Fibroblast of skin of scalp (primary cell): Measurements from ENCODE around the gene PTDSS2. TPM values are rescaled to one million over a fixed set of nuclear protein-coding genes. Genes with fewer than 3 reads are reported as not detected.
"Not testable (repeated sequence)": the region's sequence is repeated elsewhere in the genome, so short reads cannot be mapped to it uniquely, and the experiment has no call there.

ENCODE experiments used
- DNase-seq: peaks from one replicate; pipeline ENCODE4 v3.0.0-alpha.2; 2013
- polyA plus RNA-seq, 2 experiments: library from polyadenylated mRNA; unstranded; fragments of 120-200 nt; gene quantifications; one replicate each; pipeline ENCODE4 v1.2.1, GENCODE V29; 2013; ENCODE audit not compliant: insufficient read length in 2 of 2

PTDSS2 gene
- 24.0 TPM for polyA plus RNA-seq (2013, experiment 1 of 2; ENCODE audit: insufficient read length)
- 23.9 TPM for polyA plus RNA-seq (2013, experiment 2 of 2; ENCODE audit: insufficient read length)

DNA sequence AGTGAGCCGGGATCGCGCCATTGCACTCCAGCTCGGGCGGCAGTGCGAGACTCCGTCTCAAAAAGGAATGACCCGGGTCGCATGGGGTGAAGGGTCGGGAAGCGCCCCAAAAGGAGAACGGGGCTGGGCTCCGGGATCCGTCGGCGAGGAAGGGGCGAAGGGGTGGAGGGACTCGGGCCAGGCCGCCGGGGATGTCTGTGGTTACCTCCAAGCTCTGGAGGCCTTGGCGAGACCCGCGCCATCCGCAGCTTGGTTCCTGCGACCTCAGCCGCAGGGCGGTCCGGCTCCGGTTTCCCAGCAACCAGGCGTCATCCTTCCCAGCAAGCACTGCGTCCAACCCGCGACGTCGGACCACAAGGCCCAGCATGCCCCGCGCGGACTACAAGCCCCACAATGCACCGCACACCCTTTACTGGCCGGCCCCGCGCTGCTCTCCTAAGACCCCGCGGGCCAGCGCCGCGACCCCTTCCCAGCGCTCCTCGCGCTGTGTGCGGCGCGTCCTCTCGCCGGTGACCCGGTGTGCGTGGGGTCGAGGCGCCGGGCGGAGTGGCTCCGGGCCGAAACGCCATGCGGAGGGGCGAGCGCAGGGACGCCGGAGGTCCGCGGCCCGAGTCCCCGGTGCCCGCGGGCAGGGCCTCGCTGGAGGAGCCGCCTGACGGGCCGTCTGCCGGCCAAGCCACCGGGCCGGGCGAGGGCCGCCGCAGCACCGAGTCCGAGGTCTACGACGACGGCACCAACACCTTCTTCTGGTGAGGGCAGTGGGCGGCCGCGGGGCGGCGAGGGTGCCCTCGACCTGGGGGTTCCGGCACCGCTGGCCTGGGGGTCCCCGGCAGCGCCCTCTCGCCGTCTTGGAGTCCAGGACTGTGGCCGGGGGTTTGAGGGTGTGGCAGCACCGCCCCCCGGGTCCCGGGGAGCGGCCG, at the start of gene PTDSS2:
TSS of gene PTDSS2 (plus strand) at position 391 of the 920 bp plus-strand sequence. CDS start at position 568, 177 bp downstream.
- DNase-seq, result peak; percentile 95

DNA sequence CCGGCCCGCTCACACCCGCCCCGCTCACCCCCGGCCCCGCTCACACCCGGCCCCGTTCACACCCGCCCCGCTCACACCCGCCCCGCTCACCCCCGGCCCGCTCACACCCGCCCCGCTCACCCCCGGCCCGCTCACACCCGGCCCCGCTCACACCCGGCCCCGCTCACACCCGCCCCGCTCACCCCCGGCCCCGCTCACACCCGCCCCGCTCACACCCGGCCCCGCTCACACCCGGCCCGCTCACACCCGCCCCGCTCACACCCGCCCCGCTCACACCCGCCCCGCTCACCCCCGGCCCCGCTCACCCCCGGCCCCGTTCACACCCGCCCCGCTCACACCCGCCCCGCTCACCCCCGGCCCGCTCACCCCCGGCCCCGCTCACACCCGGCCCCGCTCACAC, 48.9 kb upstream of the PTDSS2 start:
- not testable (repeated sequence) for DNase-seq

DNA sequence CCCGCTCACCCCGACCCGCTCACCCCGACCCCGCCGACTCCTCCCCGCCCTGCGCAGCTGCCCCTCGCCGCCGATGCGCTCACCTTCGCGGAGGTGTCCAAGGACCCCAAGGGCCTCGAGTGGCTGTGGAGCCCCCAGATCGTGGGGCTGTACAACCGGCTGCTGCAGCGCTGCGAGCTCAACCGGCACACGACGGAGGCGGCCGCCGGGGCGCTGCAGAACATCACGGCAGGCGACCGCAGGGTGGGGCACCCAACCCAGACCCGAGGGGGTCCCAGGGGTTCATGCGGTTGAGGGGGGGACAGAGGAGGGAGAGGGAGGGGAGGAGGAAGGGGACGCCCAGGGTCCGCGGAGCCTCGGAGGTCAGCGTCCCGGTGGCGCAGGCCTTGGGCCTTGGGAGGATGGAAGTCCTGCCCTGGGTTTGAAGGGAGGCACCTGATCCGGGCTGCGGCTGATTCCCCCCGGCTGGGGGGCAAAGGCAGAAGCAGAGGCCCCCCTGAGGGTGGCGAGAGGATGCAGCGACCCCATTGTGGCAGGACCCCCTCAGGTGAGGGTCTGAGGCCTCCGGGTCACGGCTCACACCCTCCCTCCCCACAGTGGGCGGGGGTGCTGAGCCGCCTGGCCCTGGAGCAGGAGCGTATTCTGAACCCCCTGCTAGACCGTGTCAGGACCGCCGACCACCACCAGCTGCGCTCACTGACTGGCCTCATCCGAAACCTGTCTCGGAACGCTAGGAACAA, 46.9 kb upstream of the PTDSS2 start:
- DNase-seq, result no peak

DNA sequence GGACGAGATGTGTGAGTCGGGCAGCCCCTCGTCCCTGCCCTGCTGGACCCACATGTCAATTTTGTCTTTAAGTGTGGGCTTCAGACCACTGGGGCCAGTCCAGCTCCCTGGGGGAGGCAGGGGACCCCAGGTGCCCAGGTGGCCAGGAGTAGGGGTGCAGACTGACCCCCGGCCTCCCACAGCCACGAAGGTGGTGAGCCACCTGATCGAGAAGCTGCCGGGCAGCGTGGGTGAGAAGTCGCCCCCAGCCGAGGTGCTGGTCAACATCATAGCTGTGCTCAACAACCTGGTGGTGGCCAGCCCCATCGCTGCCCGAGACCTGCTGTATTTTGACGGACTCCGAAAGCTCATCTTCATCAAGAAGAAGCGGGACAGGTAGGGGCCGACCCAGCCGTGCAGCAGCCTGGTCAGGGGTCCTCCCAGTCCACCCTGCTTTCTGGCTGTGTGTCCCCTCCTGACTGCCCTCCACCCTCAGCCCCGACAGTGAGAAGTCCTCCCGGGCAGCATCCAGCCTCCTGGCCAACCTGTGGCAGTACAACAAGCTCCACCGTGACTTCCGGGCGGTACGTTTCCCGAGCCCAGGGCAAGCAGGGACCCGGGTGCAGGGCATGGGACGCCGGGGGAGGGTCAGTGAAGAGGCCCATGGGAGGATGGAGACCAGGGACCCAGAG, 46.2 kb upstream of the PTDSS2 start:
- DNase-seq, result no peak

DNA sequence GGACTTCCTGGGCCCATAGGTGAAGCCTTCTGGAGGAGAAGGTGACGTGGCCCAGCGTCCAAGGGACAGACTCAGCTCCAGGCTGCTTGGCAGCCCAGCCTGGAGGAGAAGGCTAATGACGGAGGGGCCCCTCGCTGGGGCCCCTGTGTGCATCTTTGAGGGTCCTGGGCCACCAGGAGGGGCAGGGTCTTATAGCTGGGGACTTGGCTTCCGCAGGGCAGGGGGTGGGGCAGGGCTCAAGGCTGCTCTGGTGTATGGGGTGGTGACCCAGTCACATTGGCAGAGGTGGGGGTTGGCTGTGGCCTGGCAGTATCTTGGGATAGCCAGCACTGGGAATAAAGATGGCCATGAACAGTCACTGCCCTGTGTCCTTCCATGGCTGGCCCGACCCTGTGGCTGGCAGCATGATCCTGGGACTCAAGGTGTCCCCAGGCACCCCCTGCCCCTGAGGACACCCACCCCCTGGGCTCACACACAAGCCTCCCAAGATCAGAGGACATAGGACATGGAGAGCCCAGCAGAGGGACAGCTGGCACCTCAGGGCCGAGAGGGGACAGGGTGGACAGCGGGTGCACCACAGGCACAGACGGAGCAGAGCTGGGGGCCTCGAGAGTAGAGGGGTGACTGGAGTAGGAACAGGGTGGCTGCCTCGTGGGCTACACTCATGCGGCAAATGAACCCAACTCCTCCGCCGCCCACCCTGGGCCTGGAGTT, 45.4 kb upstream of the PTDSS2 start:
- no peak for DNase-seq

DNA sequence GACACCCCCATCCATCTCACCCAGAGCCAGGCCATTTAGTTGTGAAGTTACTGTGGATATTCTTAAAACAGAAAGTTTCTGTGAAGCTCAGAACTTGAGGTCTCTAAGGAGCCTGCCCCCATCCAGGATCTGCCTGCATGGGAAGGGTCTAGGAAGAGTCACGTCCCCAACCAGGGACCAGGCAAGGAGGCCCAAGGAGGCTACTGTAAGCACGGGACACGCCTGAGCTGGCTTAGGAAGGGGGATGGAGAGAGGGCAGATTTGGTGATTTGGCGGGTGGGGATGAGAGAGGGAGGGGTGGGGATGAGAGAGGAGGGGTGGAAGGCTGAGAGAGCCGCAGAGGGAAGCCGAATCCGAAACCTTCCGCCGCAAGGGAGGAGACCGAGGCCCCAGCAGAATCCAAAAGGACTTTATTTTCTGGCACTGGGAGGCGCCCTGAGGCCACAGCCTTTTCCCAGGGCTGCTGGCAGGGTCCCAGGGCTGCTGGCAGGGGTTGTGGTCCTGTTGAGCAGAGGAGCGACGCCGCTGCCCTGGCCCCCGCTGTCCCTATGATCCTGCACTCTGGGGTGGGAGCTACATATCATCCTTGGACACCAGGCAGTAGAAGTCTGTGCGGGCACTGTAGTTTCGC, 44.6 kb upstream of the PTDSS2 start:
- peak; percentile 32 for DNase-seq

DNA sequence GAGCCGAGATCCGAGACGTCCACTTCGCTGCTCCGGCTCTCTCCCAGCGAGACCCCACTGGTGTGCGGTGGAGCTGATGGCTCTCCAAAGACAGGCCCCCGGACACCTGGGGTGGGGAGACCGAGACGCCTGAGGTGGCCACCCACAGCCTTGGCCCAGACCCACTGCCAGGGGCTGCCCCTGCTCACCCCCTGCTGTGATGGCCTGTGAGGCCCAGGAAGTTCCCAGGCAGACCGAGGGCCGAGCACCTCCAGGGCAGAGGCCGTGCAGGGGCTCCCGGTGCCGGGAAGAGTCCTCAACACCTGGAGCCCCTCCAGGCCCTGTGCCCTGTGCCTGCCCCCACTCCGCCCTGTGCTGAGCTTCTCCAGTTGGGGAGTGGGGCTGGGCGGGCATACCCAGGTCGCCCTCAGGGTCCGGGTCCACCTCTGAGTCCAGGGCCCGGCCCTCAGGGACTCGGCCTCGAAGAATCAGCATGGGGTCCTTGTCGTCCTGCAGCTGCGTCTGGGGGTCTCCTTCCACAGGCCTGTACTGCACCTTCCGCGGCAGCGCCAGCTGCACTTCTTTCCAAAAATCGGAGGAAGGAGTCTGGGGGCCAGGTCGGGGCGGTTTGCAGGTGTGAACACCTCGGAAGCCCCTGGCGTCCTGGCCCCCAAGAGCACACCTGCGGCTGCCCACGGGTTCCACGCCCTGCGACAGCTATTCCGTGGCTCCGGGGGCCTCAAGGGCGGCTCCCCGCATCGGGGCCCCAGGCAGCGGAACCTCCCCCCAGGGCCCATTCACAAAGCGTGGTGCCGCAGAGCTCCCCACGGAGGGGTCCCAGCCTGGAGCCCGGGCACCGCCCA, 43.9 kb upstream of the PTDSS2 start:
- DNase-seq, result no peak

DNA sequence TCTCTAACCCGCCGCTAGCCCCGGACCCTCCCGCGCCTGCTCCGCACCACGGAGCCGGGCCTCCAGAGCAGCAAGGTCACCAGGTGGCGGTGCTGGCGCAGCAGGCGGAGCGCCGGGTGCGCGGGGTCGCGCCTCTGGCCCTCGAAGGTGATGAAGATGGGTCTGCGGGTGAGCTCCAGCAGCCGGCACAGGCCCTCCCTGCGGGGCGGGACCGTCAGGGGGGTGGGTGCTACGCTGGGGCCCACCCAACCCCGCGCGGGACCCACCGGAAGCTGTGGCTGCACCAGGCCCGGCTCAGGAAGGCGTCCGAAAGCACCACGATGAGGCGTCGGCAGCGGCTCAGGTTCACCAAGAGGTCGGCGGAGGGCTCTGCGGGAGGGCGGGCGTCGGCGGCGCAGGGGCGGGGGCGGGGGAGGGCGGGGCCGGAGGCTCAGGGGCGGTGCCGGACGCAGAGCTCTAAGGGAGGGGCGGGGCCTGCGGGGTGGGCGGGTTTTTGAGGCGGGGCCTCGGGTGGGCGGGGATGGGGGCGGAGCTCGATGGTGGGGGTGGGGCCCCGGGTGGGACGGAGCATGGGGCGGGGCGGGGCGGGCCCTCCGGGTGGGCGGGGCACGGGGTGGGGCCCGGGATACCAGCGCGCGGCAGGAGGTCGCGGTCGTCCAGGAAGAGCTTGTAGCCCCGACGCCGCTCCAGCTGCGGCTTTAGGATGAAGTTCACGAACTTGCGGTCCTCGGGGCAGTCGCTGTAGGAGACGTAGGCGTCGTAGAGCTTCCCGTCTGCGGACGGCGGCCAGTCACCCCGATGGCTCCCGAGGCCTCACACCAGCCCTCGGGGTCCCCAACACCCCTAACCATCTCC, 43.1 kb upstream of the PTDSS2 start:
- DNase-seq, result peak; percentile 82

DNA sequence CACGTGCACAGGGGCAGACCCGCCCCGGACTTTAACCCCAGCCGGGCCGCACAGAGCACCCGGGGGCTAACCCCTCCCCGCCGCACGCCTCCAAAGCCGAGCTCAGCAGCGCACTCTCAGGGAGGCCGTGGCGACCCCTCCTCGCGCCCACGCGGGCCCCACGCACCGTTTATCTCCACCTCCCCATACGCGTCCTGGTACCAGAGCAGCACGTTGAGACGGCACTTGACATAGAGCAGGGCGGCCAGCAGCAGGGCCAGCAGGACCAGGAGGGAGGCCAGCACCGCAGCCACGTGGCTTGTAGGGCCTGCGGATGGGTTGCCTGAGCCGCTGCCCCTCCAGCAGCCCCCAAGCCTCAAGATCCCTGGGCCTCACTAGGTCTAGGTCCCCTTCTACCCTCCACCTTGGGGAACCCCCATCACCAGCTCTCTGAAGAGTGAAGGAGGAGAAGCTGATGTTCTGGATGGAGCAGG, 42.4 kb upstream of the PTDSS2 start:
- DNase-seq, result no peak

DNA sequence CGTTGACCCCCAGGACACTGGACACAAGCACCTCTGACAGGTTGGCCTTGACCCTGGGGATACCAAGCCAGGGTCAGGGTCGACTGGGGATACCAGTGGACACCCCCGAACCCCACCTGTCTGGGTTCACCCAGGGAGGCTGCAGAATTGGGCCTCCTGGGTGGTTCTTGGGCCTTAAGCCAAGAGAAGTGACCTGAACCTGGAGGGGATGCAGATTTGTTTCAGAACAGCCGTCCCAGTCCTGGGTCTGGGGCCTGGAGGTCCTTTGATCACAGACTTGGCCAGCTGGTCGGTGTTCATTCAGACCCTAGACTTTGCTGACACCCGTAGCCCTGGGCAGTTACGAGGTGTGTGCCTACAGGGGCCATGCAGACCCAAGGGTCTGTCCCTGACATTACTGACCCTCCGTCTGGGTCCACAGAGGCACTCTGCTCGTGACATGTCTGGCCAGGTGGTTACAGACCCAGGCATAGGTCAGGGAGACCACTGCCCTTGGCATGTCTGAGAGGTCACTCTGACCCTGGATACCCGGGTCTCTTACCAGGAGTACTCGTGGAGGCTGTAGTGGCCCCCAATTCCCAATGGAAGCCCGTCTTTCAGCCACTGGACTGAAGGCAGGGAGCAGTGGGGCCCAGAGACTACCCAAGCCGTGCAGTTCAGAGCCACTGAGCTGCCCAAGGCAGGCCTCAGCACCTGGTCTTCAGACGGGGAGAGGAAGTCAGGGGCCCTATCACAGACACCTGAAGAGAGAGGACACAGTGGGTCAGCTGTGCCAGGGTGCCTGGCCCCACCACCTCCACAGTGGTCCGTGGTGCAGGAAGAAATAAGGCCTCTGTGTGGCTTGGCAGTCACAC, 41.7 kb upstream of the PTDSS2 start:
- DNase-seq, result no peak

DNA sequence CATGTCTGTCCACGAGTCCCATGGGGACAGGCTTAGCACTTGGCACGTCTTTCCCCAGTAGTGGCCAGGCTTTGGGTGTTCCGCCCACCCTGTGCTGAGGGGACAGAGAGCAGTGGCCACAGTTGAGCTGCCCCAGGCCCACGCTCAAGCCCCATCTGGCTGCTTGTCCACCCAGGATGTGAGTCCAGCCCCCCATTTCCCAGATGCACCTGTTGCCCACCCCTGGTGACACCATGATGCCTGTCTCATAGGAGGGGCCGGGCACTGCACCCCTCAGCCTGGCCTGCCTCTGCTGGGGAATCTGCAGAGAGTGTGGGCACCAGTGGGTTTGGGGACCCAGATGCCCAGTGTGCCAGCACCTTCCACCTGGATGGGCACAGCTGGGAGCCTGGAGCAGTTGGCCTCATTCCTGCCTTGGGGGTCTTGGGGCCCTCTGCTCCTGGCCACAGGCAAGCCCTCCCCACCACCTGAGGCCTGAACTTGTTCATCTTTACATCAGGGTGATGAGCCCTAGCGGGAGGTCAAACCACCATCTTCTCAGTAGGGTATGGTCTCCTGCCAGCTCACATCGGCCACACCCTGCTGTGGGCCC, 41.0 kb upstream of the PTDSS2 start:
- DNase-seq, result no peak

DNA sequence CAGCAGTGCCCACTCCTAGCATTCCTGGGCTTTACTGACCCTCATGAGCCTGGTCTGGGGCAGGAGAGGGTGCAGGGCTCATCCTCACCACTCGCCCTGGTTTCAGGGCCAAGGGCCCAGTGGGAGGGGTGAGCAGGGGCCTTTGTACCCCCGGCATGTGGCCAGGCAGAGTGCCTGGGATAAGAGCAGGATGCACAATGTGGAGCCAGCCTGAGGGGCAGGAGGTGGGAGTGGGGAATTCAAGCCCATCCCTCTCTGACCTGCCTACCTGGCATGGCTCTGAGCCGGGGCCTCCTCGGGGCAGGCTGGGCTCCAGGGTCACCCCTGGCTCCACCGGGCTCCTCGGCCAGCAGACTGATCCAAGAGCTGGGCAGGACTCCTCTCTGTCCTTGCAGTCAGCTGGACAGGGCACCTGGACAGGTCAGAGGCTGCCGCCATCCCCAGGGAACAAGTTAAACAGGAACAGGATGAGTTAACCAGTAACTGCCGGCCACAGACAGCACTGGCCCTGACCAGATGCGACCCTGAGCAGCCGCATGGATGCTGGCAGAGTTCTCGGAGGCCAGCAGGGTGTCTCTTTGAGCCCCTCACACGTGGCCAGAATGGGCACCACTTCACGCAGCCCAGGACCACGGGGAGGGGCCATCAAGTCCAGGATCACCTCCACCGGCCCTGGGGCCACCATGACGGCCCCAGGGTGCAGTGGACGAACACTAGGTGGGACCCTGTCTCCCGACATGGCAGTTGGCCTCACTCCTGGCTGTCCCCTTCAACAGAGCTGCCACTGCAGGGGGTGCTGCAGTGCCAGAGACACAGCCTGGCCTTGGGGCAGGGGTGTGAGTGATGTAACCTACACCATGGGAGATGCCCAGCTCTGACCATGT, 40.2 kb upstream of the PTDSS2 start:
- DNase-seq, result no peak

DNA sequence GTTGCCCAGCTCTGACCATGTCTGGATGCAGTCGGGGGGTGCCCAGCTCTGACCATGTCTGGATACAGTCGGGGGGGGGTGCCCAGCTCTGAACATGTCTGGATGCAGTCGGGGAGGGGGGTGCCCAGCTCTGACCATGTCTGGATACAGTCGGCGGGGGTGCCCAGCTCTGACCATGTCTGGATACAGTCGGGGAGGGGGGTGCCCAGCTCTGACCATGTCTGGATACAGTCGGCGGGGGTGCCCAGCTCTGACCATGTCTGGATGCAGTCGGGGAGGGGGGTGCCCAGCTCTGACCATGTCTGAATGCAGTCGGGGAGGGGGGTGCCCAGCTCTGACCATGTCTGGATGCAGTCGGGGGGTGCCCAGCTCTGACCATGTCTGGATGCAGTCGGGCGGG, 39.4 kb upstream of the PTDSS2 start:
- not testable (repeated sequence) for DNase-seq

DNA sequence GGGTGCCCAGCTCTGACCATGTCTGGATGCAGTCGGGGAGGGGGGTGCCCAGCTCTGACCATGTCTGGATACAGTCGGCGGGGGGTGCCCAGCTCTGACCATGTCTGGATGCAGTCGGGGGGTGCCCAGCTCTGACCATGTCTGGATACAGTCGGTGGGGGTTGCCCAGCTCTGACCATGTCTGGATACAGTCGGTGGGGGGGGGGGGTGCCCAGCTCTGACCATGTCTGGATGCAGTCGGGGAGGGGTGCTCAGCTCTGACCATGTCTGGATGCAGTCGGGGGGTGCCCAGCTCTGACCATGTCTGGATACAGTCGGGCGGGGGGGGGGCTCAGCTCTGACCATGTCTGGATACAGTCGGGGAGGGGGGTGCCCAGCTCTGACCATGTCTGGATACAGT, 38.6 kb upstream of the PTDSS2 start:
- DNase-seq, result not testable (repeated sequence)

DNA sequence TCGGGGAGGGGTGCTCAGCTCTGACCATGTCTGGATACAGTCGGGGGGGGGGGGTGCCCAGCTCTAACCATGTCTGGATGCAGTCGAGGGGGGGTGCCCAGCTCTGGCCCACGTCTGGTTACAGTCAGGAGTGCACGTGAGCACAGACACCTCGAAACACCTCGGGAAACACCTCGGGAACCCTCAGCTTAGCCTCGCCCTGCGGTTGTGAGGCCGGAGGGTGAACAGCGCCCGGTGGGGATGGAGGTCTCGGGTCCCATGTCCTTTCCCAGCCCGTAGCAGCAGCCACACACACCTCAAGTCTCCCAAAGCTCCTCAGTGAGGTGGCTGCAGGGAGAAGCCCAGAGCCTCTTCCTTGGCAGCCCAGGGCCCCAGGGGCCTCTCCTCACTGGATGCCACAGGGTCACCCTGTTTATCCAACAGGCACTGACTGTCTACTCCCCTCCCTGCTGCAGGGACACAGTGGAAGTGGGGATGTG, 37.4 kb upstream of the PTDSS2 start:
- no peak for DNase-seq

DNA sequence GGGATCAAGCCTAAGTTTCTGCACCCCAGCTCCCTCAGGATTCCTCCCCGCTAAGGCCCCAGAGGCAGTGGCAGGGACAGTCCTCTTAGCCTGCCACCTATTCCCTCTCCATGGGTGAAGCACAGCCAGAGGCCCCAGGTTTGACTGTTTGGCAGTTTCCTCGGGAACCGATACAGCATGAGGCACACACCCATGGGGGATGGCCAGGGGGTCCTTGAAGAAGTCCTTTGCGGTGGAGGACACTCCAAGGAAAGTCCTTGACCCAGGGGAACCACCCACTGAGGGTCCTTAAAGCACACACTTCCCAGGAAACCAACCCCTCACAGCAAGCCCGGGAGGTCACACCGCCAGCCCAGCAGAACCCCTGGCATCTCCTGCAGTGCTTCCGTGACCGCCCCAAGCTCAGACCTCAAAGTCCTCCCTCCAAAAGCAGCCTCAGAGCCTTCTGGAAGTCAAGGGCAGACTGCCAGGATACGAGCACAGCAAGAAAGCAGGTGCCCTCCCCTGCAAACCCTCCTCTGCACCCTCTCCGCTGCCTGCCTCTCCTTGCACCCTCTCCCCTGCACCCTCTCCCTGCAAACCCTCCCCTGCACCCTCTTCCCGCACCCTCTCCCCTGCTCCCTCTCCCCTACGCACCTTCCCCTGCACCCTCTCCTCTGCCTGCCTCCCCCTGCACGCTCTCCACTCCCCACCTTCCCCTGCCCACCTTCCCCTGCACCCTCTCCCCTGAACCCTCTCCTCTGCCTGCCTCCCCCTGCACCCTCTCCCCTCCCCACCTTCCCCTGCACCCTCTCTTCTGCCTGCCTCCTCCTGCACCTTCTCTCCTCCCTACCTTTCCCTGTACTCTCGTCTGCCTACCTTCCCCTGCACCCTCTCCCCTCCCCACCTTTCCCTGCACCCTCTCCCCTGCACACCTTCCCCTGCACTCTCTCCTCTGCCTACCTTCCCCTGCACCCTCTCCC, 36.7 kb upstream of the PTDSS2 start:
- no peak for DNase-seq
